Endothelial cell (in vitro differentiated cells): ENCODE data around the gene MAD2L1. TPM values are rescaled to one million over a fixed set of nuclear protein-coding genes. Genes with fewer than 3 reads are reported as not detected.

ENCODE experiments used
- DNase-seq: peaks from one replicate; pipeline ENCODE4 v3.0.0; 2021; ENCODE audit warnings: low spot score
- H3K27ac Mint-ChIP-seq: one replicate; pipeline ENCODE4 v1.8.0; 2021; ENCODE audit warnings: mixed read lengths, inconsistent platforms; ENCODE audit not compliant: unreplicated experiment
- H3K27me3 Mint-ChIP-seq: one replicate; pipeline ENCODE4 v1.8.0; 2021; ENCODE audit warnings: mild to moderate bottlenecking, moderate library complexity, mixed read lengths, inconsistent platforms; ENCODE audit not compliant: unreplicated experiment
- H3K36me3 Mint-ChIP-seq: one replicate; pipeline ENCODE4 v1.8.0; 2021; ENCODE audit warnings: mild to moderate bottlenecking, low read depth, mixed read lengths, inconsistent platforms; ENCODE audit not compliant: unreplicated experiment
- H3K4me1 Mint-ChIP-seq: one replicate; pipeline ENCODE4 v1.8.0; 2021; ENCODE audit warnings: mild to moderate bottlenecking, mixed read lengths, inconsistent platforms; ENCODE audit not compliant: unreplicated experiment
- H3K4me3 Mint-ChIP-seq: one replicate; pipeline ENCODE4 v1.8.0; 2021; ENCODE audit warnings: mild to moderate bottlenecking, mixed read lengths, inconsistent platforms; ENCODE audit not compliant: unreplicated experiment
- H3K9me3 Mint-ChIP-seq: one replicate; pipeline ENCODE4 v1.8.0; 2021; ENCODE audit warnings: mixed read lengths, inconsistent platforms; ENCODE audit not compliant: unreplicated experiment
- CTCF ChIP-seq: fragments of 200-600 bp; sonication (generic); IDR thresholded peaks from one replicate; pipeline ENCODE4 v1.5.0; 2021; ENCODE audit warnings: antibody characterized with exemption; ENCODE audit not compliant: unreplicated experiment
- total RNA-seq: library from RNA; stranded (reverse); fragmentation: NEBNext Ultra II Directional; extraction: Animal tissue kit (Norgen Biotek cat#: 25700); gene quantifications from one replicate; pipeline ENCODE4 v1.2.1, GENCODE V29; 2021; ENCODE audit not compliant: unreplicated experiment

Gene MAD2L1
- total RNA-seq, 1 donor from 2014 or later: 11.1 TPM

DNA sequence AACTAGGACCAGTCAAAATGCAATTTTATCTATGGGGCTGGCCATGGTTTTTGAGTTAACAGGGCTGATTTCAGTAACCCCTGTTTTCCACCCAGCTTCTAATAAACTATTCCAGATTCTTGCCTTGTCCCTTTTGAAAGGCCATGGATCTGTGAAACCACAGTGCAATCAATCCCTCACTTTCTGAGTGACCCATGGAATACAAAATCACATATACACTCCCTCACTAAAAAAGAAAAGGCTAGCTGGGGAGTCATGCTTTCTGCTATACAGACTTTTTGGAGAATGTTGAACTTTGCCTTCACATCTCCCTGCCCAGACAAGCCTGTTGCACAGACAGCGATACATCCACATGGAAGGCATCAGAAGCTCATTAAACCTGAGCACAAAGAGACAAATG, 47.9 kb downstream of the MAD2L1 start:
- Mint-ChIP-seq H3K4me3 (no peak overlapping the region), H3K36me3 (no peaks in the 10 kb centered on the region), H3K9me3 (no peaks in the 10 kb centered on the region), H3K27me3 (no peaks in the 10 kb centered on the region), H3K27ac (no peak overlapping the region), H3K4me1 (no peaks in the 10 kb centered on the region)
- TF ChIP-seq CTCF: no peak
- DNase-seq: no peak

DNA sequence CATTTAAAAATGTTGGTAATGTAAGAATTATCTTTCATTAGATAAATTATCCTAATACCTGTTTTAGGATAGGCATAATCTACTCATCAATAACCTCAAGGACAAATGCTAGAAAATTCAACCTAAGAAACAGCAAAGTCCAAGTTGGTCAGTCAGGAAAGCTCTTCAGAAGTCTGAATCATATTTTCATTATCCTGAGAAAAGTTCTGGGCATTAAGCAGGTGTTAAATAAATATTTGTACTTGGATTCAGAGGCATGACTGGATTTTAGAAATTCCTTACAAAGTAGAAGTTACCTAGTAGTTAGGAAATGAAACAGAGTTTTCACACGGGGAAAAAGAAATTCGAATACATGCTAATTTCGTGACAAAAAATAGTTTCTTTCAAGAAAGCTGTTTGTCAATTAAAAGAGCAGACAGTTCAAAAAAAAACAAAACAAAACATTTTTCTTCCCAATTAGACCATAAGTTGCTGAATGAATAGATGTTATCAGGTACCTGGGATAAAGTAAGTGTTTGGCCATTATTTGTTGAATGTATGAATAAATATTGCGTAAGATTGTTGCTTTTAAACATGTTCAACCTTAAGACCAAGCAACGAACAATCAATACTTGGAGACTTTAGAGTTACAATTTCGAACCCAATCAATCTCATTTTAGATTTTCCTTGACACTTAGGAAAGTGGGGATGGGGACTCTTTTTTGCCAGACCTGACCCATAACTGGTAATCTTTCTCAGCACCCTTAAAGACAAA, 48.5 kb downstream of the MAD2L1 start:
- H3K27ac Mint-ChIP-seq: no peak overlapping the region
- H3K9me3 Mint-ChIP-seq: no peaks in the 10 kb centered on the region
- no peak for DNase-seq
- no peaks in the 10 kb centered on the region for H3K4me1 Mint-ChIP-seq
- TF ChIP-seq CTCF: no peak
- H3K36me3 Mint-ChIP-seq: no peaks in the 10 kb centered on the region
- H3K27me3 Mint-ChIP-seq: no peaks in the 10 kb centered on the region
- no peak overlapping the region for H3K4me3 Mint-ChIP-seq

- H3K4me1 Mint-ChIP-seq: no peaks in the 10 kb centered on the region
- H3K36me3 Mint-ChIP-seq: no peaks in the 10 kb centered on the region
- no peak overlapping the region for H3K27ac Mint-ChIP-seq
- no peak for DNase-seq
- no peak overlapping the region for H3K4me3 Mint-ChIP-seq
- H3K9me3 Mint-ChIP-seq: no peaks in the 10 kb centered on the region
- H3K27me3 Mint-ChIP-seq: peaks cover 2% of the 10 kb centered on the region
- no peak for TF ChIP-seq CTCF
Measured at GRCh38 chr4:120011725-120012124, 54.9 kb downstream of the MAD2L1 start.

DNA sequence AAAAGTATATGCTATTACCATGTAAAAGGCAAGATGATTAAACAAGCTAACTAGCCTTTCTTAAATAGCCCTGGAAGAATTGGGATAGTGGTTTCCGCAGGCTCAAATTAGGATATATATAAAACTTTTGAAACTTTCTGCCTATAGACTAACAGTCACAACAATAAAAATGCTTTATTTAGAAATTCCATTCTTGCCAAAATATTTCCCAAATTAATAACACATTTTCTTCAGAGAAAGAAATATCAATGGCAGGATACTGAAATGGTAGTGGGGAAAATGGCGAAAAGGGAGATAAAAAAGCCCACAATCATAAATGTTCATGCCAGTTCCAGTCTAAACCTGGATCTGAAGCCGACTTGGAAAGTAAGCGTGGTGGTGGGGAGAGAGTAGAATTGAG, 56.0 kb downstream of the MAD2L1 start:
- peaks cover 2% of the 10 kb centered on the region for H3K27me3 Mint-ChIP-seq
- no peaks in the 10 kb centered on the region for H3K36me3 Mint-ChIP-seq
- no peaks in the 10 kb centered on the region for H3K9me3 Mint-ChIP-seq
- no peak overlapping the region for H3K4me3 Mint-ChIP-seq
- H3K4me1 Mint-ChIP-seq: no peaks in the 10 kb centered on the region
- TF ChIP-seq CTCF: no peak
- no peak overlapping the region for H3K27ac Mint-ChIP-seq
- DNase-seq: no peak

DNA sequence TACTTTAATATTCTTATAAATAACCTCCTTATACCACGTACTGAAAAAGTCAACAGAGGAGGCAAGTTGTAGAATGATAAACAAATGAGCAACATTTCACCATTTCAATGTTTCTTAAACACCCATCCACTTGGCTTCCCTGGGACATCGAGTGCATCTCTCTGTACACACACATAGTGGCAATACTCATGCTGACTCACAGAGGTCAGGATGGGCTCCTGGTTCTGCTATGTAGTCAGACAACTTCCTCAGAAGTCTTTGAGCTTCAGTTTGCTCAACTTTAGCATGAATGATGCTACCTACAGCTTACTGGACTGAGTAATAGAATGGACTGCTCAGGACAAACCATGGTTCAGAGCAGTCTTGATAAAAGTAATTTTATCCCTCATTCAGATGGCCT, 56.9 kb downstream of the MAD2L1 start:
- TF ChIP-seq CTCF: no peak
- Mint-ChIP-seq H3K27me3 (peaks cover 2% of the 10 kb centered on the region), H3K9me3 (no peaks in the 10 kb centered on the region), H3K4me3 (no peak overlapping the region), H3K27ac (no peak overlapping the region), H3K36me3 (no peaks in the 10 kb centered on the region), H3K4me1 (no peaks in the 10 kb centered on the region)
- DNase-seq: no peak
